HG02885 (cell line): ENCODE results near the gene LEUTX.

Source experiments
- ATAC-seq: cut with Tn5 transposase; IDR thresholded peaks from one replicate; pipeline ENCODE4 v1.9.1; 2021; ENCODE audit warnings: mild to moderate bottlenecking; ENCODE audit not compliant: unreplicated experiment, poor library complexity

LEUTX gene

DNA sequence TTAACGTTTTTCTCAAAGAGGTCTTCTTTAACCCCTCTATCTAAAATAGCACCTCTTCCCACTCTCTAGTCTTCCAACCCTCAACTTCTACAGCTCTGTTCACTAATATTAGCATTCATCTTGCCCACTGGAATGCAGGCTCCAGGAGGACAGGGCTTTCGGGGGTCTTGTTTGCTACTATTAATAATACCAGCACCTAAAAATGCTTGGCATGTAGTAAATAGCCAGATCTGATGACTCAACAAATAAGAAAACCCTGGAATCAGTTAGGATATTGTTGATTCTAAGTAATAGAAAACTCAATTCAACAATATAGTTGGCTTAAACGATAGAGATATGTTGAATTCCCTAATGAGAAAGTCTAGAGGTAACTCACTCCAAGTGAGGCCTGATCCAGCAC, 41.1 kb downstream of the LEUTX start:
- ATAC-seq: no peak

DNA sequence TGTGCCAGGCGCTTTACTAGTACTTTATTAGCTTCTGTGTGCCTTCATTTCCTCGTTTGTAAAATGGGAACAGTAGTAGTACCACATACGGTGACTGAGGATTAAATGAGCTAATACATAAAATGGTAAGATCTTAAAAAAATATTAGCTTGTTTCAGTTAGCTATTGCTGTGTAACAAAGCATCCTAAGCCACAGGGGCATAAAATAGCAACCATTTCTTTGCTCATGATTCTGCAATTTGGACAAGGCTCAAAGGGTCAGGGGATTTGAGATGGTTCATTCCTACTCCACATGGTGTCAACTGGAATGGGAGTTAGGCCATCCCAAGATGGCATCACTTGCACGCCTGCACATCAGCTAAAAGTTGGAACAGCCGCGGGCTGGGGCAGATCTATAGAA, 42.0 kb downstream of the LEUTX start:
- ATAC-seq: no peak

DNA sequence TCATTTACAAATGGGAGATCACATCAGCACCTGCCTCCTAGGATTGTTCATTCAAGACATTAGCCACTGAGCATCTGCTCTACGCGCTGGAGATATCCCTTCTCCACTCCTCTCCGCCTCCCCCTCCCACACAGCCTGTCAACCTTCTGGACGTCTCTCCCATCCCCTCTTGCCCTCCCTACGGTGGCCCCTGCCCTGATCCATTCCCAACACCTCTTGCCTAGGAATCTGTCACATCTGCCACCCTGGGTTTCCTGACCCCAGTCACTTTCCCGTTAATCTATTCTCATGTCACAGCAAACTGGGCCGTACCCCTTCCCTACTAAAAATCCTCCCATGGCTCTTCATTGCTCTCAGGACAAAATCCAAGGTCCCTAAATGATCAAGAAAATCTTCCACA, 45.0 kb downstream of the LEUTX start:
- ATAC-seq: no peak

DNA sequence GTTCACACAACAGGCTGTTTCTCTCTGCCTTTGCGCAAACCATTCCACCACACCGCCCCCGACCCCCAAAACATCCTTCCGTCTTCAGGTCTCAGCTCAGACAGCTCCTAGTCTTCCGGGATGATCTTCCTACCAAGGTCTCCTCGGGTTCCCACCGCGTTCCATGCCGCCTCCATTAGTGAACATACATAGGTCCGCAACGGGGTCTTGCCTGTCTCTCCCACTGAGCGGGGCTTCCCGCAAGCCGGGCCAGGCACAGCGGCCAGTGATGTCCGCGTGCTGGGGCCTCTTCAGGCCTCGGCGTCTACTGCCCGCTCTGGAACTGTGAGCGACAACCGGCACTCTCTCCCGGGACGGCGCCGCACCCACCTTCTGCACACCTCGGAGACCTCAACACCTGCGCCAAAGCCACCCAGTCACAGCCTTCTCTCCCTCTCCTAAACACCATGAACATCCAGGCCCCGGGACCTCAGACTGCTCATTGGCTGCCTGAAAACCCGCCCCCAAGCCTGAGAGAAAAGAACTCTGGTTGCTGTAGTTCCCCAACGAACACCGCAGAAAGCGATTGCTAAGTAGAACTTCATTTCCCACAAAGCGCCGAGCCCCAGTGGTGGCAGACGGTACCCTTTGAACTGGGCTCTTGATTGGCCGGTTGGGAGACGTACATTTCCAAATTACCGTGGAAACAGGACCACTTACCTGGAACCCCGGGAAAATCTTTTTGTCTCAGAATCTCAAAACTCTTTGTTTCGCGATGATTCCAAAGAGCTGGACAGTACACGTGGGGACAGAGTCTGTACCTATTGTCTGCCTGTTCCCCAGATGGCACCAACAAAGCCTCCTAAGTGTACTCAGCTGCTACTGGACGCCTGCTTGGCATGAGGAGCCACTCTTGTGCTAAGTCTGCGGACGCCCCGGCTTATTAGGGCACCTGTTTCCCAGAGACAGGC, 45.8 kb downstream of the LEUTX start:
- peak; percentile 94 for ATAC-seq

DNA sequence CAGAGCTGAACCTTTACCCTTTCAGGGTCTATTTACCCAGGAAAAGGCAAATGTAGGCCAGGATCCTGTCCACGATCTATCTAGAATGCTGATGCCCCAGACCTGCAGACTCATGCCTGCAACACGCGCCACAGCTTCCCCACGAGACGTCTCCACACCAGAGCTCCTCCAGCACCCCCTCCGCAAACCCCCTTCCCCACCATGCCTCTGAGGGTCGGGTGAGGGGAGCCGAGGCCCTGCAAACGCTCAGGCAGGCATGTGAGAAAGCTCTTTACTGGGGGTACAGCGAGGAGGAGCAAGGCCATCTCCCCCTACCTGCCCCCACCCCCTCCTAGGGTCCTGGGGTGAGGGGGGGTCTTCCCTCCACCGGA, 46.4 kb downstream of the LEUTX start:
- ATAC-seq: no peak

DNA sequence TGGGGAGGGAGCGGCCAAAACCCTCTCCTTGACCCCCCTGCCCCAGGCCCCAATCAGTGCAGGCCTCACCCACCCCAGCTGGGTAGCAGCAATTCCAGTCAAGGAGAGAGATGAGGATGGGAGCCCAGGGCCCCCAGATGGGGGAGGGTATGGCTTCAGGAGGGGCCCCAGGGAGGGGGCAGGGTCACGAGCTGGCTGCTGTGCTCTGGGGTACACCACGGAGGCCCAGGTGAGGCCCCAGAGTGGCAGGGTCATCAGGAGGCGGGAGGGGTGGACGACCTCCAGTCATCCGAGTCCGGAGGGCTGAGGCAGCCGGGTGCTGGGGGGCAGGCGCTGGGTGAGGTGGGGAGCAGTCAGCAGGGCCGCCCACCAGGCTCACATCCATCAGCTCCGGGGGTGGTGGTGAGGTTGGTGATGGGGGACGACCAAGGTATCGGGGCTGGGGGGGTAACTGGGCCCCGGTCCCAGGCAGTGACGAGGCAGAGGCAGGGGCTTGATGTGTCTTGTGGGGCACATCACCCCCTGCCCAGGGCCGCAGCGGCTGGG, 47.0 kb downstream of the LEUTX start:
- ATAC-seq: no peak

DNA sequence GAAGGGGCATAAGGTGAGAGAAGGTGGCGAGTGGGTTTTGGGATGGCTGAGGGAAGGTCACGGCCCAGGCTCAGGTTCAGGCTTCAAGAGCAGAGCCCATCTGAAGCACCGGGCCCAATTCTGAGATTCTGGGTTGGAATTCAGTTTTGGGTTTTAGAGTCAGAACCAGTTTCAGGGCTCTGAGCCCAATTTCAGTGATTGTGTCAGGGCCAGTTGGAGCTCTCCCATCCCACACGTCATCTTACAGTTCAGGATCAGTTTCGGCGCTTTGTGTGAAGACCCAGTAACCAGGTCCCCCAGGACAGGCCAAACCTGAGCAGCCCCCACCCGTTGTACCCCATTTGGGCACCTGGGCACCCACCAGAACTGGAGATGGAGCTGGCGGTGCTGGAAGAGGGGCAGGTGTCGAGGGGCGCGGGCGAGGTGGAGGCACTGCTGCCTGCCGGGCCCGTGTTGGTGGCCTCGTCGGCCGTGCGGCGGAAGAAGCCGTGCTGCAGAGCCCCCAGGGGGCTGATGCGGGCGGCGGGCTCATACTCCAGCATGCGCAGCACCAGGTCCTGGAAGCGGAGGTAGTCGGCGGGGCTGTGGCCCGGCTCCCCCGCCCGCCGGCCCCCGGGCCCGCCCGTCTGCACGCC, 47.8 kb downstream of the LEUTX start:
- ATAC-seq: no peak

DNA sequence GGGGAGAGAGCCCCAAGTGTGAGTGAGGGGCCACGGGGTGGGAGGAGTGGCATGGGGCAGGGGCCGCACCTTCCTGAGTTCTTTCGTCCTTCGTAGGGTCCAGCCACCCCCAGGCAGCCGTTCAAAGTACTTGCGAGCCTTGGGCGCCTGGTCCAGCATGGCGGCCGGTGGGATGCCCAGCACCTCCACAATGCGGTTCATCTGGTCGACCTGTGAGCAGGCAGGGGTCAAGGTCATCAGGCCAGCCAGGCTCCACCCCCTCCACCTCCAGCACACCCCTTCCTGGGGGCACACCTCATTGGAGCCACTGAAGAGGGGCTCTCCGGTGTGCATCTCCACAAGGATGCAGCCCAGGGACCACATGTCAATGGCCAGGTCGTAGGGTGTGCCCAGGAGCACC, 48.6 kb downstream of the LEUTX start:
- ATAC-seq: no peak

DNA sequence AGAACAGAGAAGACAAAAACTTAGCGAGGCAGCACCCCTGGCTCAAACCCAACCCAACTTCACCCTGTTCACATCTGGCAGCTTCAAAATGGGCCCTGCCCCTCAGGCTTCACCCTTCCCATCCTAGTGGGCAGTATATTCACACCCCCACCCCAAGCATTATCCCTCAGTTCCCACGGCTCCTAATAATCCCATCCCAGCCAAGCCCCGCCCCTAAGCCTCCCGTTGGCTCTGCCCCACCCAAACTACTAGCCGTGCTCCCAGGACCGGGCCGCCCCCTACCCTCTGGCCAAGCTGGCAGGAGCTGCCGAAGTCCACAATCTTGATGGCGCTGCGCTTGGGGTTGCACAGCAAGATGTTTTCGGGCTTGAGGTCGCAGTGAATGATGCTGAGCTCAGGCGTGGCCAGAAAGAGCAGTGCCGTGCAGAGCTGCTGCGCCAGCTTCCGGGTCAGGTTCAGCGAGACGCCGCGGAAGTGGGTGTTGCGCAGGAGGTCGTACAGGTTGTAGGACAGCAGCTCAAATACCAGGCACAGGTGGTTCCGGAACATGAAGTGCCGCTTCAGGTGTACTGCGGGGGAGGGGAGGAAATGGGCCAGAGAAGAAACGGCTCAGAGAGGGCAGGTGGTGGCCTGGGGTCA, 49.5 kb downstream of the LEUTX start:
- ATAC-seq: no peak

DNA sequence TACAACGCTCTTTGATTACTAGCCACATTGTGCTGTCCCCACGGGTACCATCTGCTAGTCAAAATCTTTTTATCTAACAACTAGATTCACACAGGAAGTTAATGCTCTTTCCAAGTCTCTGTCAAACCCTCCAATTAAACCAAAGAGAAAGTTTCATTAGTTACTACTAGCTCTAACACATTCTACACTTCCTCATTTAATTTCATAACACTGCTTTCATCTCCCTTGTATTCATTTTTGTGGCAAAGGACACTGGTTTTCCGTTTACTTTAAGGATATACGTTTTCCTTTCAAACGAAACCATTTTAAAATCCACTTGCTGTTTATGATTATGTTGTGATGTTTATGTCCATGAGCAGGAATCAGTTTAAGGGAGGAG, 50.0 kb downstream of the LEUTX start:
- no peak for ATAC-seq

DNA sequence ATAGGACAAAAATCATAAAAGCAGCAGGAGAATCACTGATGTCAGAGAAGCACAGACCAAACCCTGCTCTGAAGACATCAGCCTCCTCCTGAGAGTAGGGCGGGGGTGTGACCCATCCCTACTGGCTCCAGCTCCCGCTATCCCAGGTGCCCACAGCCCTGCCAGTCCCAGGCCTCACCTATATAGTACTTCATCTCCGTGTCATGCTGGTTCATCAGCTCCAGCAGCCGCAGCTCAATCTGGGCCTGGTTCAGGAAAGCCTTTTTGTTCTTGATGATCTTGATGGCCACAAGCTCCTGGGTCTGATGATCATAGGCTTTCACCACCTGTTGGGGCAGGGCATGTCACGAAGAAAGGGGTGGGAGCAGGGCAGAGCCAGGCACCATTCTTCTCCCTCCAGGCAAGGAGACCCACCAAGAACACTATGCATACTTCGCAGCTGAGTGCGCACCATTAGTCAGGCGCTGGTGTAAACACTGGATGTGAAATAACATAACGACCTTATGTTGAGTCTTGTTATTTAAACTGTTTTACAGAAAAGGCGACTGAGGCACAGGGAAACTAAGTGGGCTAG, 51.1 kb downstream of the LEUTX start:
- no peak for ATAC-seq

DNA sequence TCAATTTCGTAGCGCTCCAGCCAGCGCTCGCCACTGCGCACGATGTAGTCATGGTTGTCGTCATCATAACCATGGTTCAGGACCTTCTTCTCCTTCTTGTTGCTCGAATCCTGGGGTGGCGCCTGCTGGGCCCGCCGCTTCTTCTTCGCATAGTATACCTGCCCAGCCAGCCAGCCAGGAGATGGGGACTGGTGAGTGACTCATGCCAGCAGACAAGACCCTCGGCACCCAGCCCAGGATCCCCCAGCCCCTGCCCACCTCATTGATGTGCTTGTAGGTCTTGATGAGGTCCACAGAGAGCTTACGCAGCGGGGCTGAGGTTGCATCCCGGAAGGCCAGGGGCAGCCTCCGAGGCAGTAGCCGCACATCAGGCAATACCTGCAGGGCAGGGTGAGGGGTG, 51.8 kb downstream of the LEUTX start:
- no peak for ATAC-seq

DNA sequence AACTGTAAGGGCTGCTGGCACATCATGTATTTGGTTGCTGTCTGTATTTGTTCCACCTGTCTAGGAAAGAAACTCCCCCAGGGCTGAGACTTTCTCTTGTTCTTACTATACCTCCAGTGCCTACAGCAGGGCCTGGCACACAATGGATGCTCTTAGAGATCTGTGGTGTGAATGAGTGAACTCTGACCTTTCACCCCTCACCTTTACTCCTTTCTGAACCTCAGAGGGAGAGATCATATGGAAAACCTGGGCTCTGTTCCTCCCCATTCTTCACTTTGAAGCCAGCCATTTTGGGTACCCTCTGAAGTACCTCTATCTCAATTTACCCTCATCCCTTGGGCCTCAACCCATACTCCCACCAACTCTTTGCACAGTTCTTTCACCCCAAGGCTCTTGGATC, 52.2 kb downstream of the LEUTX start:
- ATAC-seq: no peak

DNA sequence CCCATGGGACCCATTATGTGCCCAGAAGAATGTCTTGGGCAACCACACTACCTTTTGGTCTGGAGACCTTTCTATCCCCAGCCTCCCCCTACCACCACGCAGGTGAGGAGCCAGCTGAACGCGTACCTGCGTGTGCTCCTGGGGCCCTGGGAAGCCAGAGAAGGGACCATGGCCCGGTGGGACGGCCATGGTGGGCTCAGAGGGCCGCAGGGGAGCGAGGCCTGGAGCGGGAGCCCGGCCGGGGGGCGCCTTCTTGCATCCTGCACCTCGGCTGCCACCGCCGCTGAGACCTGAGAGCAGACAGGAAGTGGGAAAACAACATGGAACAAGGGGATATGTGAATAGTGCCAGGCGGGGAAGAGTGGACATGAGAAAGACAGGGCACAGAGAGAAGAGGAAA, 53.0 kb downstream of the LEUTX start:
- ATAC-seq: no peak

DNA sequence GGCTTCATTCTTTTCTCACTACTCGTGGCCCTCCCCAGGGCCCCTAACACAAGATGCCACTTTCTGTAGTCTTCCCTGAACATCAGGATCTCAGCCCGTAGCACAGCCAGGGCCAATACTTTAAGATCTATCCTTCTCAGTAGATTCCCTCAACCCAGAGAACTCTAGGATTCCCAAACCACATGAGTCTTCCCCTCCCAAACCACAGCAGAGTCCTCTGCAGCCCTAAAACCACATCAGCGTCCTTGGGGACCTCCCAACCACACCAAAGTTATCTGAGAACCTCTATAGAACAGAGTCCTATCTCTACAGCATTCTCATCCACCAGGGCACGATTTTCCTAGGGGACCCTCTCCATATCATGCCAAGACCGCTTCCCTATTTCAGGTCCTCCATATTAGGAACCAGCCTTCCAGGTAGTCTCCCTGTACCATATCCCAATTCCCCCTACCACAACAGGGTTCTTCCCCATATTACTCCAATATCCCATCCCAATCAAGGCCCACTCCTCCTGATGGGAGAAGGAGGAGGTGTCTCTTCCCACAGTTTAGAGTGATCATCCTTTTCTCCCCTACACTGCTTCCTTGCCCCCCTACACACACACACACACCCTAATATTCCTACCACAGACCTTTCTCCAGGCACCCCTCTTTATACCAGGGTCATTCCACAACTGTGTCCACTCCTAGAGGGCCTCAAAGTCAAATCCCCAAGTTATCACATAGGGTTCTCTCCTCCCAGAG, 53.9 kb downstream of the LEUTX start:
- no peak for ATAC-seq

DNA sequence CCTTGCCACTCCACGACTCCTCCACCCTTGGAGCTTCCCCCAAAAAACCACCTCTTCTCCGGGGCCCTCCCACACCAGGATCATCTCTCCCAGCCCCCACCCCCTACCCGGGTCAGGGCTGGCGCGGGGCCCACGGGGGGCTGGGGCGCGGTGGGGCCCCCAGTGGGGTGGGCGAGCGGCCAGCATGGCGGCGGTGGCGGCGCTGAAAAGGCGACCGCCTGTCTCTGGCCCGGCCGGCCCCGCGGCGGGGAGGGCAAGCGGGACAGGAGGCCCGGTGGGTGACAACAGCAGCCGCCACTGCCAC, 54.5 kb downstream of the LEUTX start:
- no peak for ATAC-seq

DNA sequence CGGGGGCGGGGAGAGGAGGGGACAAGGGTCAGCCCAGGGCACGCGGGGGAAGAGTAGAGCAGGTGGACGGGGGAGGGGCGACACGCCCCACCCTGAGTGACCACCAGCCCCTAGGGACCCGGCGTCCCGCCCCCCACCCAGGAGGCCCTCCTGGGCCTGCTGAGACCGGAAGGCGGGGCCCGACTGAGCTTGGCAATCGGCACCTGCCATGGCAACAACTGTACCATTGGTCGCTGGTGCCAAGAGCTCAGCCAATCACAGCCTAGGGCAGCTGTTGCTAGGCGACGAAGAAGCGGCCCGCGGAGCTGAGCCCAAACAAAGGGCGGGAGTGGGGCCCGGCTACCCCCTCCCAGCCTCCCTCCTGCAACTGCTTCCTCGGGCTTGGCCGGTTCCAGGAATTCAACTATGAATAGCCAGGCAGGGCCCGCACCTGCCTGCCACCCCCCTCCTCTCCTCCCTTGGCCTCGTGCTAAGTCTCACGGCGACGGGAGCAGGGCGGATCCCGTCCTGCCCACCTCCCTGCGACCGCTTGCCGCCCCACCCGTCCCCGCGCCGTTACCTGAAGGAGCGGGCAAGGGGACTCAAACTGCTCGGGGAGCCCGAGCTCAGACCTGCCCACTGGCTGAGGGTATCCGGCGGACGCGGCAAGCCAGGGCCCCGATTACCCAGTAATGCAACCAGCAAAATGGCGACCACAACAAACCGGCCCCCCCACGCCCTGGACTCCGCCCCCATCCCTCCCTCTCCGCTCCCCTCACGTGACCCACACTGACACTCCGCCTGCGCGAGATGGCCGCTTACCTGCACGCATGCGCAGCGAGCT, 55.0 kb downstream of the LEUTX start, which contains the start of gene DYRK1B:
Gene DYRK1B (minus strand): TSS at position 699 of the 823 bp plus-strand sequence. CDS start 2,295 bp downstream, outside the sequence.
- peak; percentile 91 for ATAC-seq

DNA sequence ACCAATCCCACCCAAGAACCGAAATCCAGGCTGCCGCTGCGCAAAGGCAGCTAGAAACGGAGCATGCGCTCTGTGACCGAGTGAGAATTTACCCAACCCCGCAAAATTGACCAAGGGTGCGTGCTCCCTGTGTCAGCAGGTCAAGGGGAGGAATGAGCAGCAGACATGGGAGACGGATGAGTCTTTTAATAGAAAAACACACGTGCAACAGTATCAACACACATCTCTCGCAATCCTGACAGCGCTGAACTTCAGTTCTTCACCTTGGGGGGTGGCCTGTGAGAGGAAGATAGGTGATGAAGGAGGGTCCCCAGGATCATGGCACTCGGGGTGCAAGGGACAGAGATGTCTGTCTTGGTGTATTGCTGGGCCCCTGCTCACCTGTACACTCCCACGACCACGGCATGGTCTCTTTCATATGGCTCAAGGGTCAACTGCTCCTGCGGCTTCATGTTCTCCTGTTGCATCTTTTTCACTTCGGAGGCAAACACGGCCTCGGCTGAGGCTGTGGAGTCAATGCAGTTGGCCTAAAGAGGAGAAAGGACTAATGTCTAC, 55.7 kb downstream of the LEUTX start:
- no peak for ATAC-seq
